NCI-H1694 treated with DMSO at 0.1 percent for 48 hours (cell line): ENCODE measurements around the gene SKAP1.
"Not testable (repeated sequence)": the region's sequence is repeated elsewhere in the genome, so short reads cannot be mapped to it uniquely, and the experiment has no call there.

Experiments
- DNase-seq: peaks from one replicate; lab custom pipeline; 2025; lab: John Stamatoyannopoulos, UW

Gene SKAP1

DNA sequence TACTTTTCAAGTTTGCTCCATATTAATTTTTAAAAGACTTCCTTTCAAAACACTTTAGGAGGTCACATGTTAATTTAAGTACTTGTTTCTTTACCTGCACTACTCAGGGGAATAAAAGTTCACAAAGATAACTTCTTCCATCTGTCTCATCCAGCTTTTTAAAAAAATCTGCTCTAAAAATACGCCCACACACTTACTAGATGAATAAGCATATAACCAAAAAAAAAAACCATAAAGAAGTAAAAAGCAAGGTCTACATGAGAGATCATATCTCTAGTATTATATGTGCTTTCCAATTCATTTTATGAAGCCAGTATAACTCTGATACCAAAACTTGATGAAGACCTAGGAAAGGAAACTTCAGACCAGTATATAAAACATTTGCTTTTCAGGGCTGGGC lies 17.2 kb downstream of the SKAP1 start:
- DNase-seq, result no peak

- DNase-seq, result not testable (repeated sequence)
Observed at GRCh38 chr17:48410821-48411220, 19.2 kb downstream of the SKAP1 start.

- DNase-seq, result no peak
Observed at GRCh38 chr17:48409607-48410006, 20.4 kb downstream of the SKAP1 start.

GRCh38 chr17:48406936-48407567 lies 23.0 kb downstream of the SKAP1 start:
- no peak for DNase-seq

DNA sequence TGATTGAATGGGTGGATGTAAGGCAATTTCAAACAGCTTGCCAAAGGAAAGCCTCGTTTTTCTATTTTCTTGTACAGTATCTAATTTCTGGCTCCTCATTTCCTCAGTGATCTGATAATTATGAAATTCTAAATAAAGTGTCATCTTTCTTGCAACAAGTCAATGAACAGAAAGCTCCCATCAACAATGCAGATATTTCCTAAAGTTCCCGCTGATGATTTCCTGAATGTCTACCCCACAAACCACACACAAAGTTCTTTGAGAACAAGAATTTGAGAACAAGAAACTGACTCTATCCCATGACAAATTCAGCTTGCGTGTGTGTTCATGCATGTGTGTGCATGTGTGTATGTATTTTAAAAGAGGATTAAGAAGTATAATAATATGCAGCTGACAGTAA lies 35.2 kb downstream of the SKAP1 start:
- no peak for DNase-seq

GRCh38 chr17:48393283-48393682 lies 36.7 kb downstream of the SKAP1 start:
- no peak for DNase-seq

- DNase-seq, result no peak
Observed at GRCh38 chr17:48392857-48393256, 37.2 kb downstream of the SKAP1 start.

DNA sequence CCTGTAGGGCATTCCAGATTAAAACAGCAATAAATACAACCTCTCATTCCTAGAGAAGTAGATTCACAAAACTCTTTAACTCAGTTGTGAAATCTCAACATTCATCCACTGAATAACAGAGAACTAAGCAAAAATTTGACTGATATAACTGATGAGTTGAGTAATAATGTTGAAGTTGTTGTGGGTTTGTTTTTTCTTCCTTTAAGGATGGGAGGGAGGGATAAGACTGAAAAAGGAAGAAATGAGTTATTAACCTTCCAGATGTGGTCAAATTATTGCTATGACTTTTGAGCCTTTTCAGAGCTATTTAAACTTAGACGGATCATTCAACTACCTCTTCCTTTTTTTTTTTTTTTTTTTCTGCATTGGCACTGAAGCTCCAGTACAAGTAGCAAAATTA lies 38.6 kb downstream of the SKAP1 start:
- no peak for DNase-seq

DNA sequence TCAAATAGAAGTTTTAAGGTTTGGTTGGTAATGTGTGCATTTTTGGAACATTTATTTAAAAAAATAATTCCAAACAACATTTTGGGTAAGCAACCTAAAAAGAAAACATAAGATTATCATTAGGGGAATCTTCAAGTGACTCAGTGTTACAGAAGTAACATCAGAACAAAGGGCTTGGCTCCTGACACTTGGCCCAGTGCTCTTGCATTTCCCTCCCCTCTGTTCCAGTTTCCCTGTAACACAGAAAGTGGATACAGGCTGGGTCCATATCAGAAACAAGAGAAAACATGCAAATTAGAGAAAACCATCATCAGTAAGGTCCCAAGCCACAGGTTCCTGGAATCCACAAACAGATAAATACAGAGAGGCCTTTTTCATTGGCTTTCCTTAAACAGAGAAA lies 40.1 kb downstream of the SKAP1 start:
- no peak for DNase-seq

DNA sequence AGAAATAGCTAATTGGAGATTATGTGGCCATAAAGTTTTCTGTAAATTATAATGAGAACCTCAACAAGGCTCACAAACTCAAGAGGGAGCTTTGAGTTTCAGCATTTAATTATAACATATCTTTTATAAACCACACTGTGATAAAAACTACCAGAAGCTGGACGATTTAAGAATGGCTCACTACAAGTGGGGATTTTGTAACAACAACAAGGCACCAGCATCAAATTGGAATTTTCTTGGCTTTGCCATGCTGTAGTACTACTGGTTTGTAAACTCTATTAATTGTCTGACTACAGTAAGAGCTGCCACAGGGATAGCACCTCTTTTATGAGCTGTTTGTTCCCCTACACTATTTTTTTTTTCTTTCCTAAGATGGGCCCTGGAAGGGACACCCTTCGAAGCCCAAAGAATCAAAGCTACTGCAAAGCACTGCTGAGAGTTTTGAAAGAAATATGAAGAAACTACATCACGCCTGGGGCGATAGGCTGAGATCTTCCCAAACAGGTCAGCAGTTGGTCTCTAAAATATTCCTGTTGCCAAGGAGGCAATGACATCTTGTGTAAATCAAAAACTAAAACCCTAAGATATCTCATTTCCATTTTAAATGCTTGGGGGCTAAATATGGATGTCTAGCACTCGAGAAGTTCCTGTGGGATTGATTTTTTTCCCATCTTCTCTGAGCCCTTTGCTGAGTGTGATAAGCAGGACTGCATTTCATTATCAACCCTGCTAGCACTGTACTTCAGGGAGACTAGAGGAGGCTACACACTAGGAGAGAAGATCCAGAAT lies 40.9 kb downstream of the SKAP1 start:
- DNase-seq, result no peak

GRCh38 chr17:48386826-48387225 lies 43.2 kb downstream of the SKAP1 start:
- no peak for DNase-seq

GRCh38 chr17:48385319-48385718 lies 44.7 kb downstream of the SKAP1 start:
- no peak for DNase-seq

DNA sequence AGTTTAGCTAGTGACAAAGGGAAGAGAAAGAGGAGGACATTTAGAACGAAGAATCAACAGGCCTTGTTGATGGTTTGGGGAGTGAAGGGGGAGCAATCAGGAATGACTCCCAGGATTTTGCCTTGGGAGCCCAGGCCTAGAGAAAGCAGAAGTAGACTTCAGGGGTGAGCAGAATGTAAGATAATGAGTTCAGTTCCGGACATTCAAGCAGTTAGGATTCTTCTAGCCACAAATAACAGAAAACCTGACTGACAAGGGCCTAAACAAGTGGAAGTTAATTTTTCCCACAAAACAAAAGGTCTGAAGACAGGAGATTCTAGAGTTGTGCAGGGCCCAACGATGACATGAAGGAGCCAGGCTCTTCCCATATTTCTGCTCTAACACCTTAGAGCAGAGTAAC lies 45.9 kb downstream of the SKAP1 start:
- DNase-seq, result no peak

DNA sequence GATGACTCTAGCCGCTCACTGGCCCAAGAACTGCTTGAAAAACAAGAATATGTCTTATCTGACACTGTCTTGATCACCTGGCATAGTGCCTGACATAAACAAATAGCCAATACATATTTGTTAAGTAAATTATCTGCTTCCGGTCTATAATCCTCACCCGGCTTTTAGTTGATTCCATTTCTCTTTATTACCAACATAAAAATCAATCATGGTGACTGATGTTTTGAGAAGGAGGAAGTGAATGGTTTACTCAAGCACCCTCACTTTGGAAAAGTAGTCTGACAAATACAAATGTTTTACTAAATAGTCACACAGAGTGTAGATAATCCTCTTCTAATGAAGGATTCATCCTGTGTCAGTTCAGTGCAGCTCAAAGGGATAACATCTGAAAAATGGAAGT lies 47.0 kb downstream of the SKAP1 start:
- DNase-seq, result no peak

DNA sequence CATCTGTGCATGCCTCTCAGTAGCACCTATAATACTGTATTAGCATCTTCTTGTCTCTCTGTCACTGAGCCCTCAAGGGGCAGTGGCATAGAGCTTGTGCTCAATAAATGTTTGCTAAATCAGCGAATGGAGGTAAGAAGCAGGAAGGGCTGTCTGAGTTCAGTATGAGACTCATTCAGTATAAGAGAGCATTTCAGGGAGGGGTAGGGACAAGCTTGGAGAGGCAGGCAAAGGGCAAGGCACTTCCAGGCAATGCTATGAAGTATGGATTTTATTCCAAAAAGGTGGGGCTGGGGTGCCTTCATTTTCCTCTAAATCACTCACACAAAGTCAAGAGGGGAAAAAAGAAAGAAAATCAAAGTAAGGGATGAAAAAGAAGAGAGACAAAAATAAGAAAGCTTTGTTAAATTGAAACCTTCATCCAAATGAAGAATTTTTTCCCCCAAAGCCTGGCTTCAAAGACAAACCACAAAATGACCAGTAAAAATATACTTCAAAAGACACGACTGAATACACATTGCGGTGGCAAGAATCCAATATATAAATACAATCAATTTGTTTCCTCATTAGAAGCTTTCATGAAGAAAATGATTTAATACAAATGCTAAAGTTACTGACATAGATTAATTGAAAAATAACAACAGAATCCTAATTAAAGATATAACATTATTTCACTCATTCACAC lies 51.2 kb downstream of the SKAP1 start:
- DNase-seq, result no peak

GRCh38 chr17:48378238-48378637 lies 51.8 kb downstream of the SKAP1 start:
- no peak for DNase-seq

- no peak for DNase-seq
Observed at GRCh38 chr17:48376682-48377325, 53.2 kb downstream of the SKAP1 start.

GRCh38 chr17:48375356-48375755 lies 54.7 kb downstream of the SKAP1 start:
- no peak for DNase-seq

DNA sequence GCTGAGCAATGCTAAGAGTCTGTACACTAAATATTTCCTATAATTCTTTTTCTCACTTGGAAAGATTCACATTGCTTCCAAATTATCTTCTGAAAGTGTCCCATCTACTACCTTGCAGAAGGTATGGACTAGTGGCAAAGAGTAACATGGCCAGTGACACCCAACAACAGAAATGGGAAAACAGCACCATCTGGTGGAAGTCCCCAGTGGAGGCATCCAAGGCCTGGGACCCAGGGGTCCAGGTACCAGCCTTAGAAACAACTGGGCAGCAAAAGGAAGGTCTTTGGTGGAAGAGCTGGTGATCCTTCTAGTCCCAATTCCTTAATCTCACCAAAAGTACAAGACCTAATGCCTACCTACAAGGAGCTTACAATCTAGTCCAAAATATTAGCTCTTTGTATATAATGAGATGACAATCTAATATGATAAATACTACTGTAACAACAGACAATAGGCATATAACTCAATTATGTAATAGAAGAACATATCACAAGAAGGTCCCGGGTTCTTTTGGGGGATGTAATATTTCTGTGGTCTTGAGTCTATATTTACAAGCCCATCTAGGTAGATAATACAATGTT lies 55.3 kb downstream of the SKAP1 start:
- peak; percentile 16 for DNase-seq

GRCh38 chr17:48373883-48374282 lies 56.1 kb downstream of the SKAP1 start:
- no peak for DNase-seq

DNA sequence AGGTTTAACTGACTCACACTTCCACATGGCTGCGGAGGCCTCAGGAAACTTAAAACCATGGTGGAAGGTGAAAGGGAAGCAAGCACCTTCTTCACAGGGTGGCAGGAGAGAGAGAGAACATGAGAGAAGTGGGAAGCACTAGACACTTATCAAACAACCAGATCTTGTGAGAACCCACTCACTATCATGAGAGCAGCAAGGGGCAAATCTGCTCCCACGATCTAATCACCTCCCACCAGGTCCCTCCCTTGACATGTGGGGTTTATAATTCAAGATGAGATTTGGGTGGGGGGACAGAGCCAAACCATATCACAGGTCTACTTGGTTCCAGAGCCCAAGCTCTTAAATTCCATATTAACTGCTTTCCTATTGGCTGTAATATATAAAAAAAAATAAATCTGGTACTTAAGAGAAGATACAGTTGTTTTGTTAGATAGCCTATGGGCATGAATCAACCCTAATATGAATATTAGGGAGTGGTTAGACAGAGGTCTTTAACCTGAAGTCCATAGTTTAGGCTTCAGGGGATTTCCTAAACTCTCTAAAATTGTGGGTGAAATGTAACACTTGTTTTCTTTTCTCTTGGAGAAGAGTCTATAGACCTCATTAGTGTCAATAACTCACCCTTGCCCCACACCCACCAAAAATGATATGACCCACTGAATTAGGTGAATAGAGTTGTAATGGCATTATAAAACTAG lies 56.7 kb downstream of the SKAP1 start:
- DNase-seq, result no peak

- not testable (repeated sequence) for DNase-seq
Observed at GRCh38 chr17:48368967-48369366, 61.0 kb downstream of the SKAP1 start.
